Measurements from ENCODE around the gene RASGRF2.
A peak's percentile ranks its signal among the peaks of the same experiment; 100 is the strongest.

Gene RASGRF2

DNA sequence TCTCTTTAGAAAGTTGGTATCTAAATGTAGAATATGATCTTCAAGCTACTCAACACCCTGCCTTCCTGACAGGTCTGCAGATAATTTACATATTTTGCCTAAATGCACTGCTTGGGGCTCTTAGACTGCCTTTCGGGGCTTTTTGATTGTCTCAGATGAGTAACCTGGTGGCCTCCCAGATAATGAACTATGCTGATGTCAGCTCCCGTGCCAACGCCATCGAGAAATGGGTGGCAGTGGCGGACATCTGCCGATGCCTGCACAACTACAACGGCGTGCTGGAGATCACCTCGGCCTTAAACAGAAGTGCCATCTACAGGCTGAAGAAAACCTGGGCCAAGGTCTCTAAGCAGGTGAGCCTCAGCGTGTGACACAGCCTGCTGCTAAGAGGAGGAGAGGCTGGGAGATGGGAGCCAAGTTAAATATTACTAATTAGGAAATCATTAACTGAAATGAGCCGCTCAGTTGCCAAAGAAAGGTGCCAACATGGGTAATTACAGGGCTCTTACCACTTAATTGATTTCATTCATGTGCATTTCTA is 252.1 kb downstream of the RASGRF2 start:
- no peak for DNase-seq

DNA sequence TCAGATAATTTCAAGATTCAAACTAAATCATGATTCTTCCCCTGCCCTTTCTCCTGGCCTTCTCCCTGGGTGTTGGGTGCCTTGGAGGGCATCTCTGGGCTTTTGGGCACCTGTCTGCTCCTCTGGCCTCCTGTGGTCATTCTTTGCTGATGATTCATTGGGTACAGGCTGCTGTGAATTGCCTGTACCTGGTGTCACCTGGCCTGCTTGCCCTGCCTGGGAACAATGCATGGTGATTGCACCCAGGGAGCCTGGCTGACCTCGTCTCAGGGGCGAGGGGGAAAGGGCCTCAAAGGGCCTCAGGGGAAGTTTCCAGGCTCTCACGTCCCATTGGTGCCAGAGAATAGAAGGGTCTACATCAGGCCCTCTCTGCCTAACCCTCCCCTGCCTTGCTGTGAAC is 252.9 kb downstream of the RASGRF2 start:
- no peak for DNase-seq

DNA sequence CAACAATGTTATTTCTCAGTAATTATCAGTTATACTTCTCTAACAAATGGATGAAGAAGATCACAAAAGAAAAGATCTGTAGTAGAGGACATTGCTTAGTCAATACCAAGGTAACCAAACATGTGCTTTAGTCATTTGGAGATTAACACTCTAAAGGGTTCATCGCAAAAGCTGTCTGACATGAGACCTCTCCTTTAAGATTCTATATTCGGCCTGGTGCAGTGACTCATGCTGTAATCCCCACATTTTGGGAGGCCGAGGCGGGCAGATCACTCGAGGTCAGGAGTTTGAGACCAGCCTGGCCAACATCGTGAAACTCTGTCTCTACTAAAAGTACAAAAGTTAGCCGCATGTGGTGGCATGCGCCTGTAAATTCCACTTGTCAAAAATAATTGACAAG is 254.7 kb downstream of the RASGRF2 start:
- DNase-seq: no peak

DNA sequence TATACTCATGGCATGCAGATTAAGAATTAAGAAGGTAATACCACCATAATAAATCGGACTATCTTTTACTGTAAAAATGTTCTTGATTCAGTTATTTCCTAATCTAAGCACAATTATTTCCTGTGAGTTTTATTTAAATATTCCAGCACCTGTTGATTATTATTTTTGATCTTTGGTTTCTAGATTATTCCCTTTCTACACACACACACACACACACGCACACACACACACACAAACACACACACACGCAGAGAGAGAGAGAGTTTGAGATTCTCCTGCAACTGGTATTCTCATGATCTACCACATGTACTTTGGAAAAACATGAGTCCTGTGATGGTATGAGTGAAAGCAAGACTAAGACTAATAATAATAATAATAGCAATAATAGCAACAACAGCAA is 256.0 kb downstream of the RASGRF2 start:
- no peak for DNase-seq

DNA sequence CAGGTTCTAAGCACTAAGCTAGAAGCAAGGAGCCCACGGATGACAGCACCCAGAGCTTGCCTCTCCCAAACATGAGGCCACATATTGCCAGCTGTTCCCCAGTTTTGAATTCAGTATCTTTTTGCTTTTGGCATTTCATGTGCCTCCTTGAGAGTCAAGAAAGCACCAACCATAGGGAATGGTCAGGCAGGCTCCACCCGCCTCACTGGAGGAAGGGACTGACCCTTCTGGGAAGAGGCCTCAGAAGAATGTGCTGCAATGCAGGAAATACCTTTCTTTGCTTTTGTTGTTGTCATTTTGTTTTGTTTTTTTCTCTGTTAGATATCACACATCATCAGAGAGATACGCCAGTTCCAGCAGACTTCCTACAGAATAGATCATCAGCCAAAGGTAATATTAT is 259.2 kb downstream of the RASGRF2 start:
- DNase-seq: no peak

DNA sequence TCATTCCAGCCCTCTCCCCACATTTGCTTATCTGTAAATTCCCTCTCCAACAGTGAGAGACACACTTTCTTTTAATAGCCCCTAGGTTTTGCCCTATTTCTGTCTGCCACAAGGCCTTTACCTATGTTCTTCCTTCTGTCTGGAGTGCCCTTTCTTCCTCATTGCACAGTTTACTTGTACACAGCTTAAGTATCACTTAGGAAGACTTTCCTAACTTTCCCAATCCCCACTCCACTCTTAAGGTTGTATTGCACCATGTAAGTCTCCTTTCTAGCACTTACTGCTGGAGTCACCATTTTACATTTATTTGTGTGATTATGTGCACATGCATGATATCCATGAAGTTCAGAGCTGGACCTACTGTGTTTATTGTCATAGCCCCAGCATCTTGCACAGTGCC is 262.1 kb downstream of the RASGRF2 start:
- no peak for DNase-seq

DNA sequence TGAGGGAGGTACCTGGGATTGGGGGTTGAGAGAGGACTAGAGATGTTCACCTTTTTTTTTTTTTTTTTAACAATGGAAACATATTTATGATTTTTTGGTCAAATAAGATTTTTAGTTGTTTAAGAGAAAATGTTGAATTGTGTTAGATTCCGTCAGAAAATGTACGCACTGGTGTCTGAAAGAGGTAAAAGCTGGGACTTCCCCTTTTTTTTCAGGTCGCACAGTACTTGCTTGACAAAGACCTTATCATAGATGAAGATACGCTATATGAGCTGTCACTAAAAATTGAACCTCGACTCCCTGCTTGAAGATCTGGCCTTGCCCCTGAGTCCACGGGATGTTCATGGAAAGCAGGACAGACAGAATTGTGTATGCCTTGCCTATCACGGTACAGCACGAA is 265.3 kb downstream of the RASGRF2 start:
- no peak for DNase-seq

DNA sequence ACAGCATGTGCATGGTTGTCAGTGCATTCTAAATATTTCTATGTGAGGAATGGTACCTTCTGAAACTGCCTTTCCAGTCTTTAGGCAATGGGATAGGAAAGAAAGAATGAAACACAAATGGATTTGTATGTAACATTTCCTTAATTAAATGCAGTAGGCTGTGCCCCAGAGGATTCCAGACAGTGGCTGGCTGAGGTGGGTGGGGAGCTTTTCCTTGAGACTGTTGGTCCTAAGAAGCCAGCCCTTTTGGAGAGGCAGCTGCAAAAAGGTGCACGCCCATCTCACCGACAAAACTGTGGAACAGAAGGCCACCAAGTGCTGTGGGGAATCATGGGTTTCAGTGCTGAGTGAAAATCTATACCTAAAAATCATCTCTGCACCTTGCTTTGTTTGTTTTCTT is 266.1 kb downstream of the RASGRF2 start:
- no peak for DNase-seq

DNA sequence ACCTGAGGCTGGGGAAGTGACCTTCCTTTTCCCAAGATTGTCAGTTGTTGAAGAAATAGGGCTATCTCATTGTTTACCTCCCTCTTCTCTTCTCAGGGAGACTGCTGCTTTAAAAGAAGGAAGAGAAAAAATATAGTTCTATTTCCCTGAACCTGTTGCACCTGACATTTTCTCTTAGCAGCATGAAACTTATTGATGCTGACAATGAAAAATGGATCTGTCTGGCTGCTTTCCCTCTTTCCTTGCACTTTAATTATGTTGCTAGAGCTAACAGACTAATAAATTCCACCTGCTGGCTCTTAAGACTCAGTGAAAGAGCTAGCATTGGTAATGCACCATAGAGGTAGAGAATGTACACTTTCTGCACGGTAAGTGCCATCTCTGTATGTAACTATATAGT is 266.8 kb downstream of the RASGRF2 start:
- DNase-seq: no peak

DNA sequence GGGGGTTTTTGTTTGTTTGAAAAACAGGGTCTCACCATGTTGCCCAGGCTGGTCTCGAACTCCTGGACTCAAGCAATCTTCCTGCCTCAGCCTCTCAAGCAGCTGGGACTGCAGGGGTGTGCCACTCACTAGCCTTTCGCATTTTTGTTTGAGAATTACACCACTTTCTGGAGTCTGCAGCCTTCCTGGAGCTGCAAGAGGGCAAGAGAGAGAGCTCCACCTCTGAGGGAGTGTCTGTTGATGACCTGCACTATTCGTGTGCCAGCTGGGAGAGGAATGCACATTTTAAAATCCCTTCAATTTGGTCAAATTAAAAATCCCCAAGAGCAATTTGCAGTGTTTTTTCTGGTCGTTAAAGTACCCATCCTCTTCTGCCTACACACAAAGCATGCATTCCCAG is 267.9 kb downstream of the RASGRF2 start:
- no peak for DNase-seq

DNA sequence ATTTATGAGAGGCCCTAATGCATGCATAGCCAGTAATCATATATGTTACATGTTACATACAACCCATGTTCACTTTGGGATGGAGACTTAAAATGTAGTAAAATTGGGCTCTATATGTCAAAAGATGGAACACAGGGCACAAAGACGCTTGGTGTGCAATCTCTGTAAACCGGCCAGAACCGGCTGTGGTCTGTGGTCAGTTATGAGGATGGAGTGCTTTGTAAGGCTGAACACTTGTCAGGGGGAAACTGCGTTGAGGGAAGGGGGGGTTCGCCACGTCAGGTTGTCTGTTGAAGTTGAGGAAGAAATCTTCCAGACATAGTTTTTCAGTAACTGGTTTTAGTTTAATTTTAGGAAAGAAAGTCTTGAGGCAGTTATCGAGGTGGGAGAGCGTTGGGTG is 270.3 kb downstream of the RASGRF2 start:
- DNase-seq: no peak

DNA sequence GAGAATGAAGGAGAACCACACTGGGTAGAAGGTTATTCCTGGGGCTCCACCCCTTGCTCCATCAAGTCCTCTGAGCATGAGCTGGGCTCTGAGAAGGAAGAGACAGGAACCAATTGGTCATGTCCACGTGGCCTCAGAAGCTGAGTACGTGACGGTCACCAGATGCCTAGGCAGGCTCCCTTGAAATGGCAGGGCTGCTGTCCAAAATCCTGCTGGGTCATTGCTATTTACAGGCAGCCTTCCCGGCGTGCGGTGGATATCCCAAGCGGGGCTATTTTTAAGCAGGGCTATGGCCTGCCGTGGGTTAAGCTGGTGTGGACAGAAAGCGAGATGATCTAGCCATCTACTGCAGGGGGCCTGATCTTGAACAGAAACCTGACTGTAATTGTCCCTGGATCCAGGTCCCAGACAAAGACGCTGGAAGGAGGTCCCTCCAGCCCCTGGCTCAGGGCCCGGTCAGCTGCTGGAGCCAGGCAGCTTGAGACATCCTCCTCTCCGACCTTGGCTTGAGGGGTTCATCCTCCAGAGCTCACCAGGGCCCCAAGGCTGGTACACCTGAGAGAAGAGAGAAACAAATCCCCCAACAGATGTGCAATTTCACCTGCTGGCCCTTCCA is 272.4 kb downstream of the RASGRF2 start:
- peak in 1 of 2 experiments; percentile 25 for DNase-seq

DNA sequence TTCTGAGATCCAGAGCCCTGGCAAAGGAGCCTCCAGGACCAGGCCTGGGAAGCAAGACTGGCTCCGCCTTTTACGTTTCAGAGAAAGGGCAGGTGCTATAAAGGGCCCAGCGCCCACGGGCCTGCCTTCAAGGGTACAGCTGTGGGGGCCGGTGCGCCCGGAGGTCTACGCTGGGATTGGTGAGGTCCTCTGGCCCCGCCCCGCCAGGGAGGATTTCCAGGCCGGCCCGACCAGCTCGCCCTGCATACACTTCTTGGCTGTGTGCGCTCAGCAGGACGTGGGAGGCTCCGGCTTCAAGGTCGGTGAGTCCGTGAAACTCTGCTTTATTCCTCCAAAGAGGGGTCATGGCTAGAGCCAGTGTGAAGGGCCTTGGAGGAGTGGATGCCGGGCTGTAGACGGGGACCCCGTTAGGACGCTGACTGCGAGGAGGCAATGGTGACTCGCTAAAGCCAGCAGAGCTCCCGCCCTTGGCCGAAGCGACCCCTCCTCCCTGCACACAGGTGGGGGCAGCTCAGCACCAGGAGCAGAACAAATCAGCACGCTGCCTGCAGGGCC is 273.0 kb downstream of the RASGRF2 start, which contains the start of gene CKMT2:
Gene CKMT2, plus strand, starts transcription at position 243 of the 555 bp plus-strand sequence. CDS start 17,811 bp downstream, outside the sequence.
- no peak for DNase-seq

DNA sequence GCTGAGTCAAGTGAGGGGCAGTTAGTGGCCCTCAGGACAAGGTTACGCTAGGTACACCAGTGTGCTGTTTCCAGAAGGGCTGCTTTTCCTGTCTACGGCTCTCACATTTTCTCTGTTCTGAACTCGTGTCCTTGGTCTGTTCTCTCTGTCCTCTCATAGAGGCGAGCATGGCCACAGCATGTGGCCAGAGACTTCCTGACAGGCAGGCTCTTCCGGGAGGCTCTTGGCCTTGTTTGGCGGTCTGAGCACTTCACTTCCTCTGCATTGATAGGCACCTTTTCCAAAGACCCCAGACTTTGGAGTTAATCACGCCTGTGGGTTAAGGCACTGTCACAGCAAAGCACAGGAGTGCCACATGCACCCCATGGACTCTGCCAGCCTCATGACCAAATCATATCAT is 274.1 kb downstream of the RASGRF2 start:
- DNase-seq: no peak

DNA sequence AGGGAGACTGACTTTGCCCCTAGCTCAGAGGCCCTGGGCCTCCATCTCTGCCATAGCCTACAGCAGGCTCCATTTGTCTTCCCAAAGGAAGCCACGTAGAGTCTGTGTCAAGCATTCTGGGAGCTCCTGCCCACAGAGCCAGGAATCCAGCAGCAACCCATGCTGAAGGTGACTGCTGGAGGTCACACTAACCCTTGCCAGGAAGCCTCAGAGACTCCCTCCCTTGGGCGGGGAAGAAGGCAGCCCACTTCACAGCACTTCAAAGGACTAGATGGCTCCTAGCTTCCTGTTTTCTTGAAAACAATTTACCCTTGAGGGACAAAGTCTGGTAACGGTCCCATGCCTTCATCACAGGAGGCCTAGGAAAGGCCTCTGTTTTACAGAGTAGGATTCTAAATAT is 274.6 kb downstream of the RASGRF2 start:
- no peak for DNase-seq

DNA sequence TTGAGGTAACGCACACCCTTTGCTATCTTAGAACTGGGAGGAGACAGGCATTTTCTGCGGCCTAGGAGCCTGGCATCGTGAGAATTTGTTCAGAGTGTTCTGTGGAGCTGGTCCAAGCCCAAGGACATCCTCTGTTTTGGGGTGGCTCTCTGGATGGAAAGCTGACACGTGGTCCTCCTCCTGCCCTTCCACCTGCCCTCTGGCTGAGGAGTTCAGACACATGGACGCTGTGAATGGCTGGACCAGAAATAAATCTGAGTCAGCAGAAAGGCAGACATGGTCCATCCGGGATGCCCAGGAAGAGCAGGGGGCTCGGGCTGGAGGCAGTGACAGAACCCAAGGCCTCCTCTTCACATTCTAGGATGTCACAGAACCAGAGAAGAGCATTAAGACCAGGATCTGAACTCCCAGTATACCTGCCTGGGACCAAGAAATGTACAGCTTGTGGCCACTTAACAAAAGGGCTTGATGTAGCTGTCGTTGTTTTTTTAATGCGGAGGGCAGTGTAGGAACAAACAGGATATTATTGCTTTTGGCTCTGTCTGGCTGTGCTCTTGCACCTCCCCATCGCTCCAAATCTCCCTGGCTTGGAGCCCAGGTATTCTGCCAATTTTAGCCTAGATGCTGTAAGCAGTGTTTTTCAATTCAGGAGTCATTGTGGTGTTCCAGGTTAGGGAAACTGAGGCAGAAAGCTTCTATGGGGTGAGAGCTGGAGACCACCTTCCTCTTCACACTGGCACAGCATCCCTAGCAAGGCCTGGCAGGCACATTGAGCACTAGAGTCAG is 275.3 kb downstream of the RASGRF2 start:
- peak in 1 of 2 experiments; percentile 30 for DNase-seq

DNA sequence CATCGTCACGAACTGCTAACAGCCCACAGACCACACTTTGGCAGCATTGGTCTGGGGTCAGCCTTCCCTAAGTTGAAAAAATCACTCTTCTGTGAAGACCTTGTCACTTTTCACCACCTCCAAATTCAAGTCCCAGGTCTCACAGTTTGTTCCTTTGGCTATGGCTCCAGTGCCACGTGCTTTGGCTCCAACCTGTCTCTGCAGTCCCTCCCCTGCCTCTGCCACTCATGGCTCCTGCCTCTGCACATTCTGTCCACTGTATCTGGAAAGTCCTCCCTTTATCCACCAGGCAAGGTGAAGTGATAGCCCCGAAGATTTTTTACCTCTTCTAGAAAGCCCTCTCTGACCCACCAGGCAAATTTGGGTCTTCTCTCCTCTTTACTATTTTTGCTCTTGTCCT is 278.3 kb downstream of the RASGRF2 start:
- no peak for DNase-seq

DNA sequence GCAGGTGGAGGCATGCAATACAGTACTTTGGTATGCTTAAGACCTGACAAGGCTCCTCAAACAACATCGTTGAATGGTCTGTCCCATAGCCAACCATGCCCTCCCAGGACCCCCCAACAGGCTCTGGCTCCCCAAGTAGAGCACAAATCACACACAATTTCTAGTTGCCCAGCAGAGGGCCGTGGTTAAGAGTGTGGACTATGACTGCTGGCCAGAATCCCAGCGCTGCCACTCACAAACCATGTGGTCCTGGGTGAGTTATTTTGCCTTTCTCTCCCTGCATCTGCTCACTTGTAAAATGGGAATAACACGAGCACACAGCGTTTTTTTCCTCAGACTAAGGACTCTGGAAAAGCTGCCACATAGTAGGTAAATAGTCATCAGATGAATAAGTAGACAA is 279.4 kb downstream of the RASGRF2 start:
- DNase-seq: no peak

DNA sequence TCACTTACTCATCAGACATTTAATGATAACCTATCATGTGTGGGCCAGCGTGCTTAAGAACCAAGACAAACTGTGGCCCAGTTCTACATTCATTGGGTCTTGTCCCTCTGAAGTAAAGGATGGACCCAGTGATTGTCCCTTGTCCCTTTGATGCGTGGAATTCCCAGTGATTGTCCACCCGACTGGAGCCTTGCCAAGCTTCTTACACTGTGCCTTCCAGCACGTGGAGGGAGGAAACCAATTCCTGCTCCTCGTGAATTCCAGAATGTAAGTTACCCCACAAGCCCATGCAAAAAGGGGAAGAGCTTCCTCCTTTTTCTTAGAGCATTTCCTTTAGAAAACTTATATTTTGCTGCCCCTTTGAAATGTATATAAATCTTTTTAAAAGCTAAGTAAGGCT is 280.8 kb downstream of the RASGRF2 start:
- no peak for DNase-seq

DNA sequence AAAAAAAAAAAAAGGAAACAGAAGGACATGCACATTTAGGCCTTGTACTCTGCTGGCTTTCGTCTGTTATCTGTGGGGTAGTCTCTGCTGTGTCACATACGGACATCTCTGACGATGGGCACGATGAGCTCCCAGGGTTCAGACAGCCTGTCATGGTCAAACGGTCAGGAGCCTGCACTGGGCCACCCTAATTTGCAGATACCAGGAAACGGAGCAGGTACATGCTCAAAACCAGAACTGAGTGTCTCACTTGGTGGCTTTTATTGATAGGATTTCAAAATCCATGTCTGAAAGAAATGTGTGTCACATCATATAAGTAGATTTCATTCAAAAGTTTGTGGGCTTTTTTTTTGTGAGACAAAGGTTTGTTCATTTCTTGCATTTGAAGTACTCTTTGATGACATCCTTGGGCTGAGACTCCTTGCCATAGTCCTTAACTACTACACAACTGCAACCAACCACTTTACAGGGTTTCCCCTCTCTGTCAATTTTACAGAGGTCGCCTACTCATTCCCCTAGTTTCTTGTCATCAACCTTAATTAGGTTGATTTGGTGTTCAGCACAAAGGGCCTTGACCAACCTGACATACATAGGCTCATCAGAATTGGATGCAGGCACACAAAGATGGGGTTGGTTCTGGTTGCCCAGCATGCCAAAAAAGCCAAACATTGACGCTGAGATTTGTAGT is 281.9 kb downstream of the RASGRF2 start:
- no peak for DNase-seq

DNA sequence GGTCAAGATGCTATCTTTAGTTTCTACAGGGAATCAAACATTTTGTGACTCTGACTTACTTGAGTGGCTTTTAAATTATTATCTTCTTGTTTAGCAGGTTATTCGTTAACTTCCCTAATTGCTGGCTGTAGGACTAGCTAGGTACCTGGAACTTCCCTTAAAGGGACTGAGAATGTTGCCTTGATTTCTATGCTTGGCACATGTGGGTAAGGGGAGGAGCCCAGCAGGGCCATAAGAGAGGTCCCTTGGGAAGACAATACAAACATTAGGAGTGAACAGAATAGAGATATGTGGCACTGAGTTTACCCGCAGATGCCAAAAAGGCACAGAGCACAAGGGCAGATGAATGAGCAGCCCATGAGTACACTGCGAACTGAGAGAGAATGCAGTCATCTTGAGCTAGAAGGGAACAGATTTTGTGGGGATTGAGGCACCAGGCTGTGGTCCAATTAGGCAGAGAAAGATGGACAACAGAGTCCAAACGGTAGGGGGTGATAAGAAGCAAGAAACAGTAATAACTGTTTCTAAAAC is 282.8 kb downstream of the RASGRF2 start:
- peak in 1 of 2 experiments; percentile 51 for DNase-seq

DNA sequence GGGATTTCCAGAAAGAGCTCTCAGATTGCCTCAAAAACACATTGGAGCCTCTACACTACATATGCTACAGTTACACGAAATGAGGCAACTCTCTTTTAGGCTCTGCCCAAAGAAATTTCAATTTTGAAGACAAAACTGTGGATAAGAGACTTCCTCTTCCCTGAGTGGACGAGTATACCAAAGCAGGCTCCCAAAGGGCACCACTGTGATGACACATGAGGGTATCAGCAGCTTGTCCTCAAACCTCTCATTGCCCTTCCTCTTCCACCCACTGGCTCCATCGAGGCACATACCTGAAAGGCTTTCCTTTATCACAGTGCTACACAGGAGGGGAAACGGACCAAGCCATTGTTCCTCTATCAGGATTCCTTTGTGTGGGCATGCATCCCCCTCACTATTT is 284.3 kb downstream of the RASGRF2 start:
- no peak for DNase-seq

DNA sequence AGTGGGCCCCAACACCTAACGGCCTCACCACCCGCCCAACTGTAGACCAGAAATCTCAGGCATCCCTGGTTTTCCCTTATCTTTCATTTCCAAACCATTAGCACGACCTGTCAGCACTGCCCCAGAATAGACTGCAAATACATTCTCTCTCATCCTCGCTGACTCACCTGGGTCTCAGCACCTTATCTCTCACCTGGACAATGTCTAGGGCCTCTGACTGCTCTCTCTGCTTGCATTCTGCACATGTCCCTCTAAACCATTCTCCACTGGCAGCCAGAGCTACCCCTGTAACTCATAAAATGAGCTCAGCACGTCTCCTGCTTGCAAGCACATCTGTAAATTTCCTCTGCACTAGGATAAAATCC is 285.7 kb downstream of the RASGRF2 start:
- DNase-seq: no peak
